ENCODE measurements around the gene MACROH2A1. TPM values are rescaled to one million over a fixed set of nuclear protein-coding genes. Genes with fewer than 3 reads are reported as not detected.

Gene MACROH2A1
- polyA plus RNA-seq, 1 donor = 99.7 TPM

- no peak for DNase-seq
Measured at GRCh38 chr5:135435467-135436330, 36.7 kb upstream of the MACROH2A1 start.

GRCh38 chr5:135434591-135435466, 35.8 kb upstream of the MACROH2A1 start:
- DNase-seq = no peak

- DNase-seq = no peak
Measured at GRCh38 chr5:135433681-135434426, 34.8 kb upstream of the MACROH2A1 start.

- no peak for DNase-seq
Measured at GRCh38 chr5:135432113-135432512, 33.1 kb upstream of the MACROH2A1 start.

- no peak for DNase-seq
Measured at GRCh38 chr5:135430135-135430437, 31.1 kb upstream of the MACROH2A1 start.

GRCh38 chr5:135429301-135430134, 30.5 kb upstream of the MACROH2A1 start:
- no peak for DNase-seq

GRCh38 chr5:135428586-135428985, 29.6 kb upstream of the MACROH2A1 start:
- no peak for DNase-seq

- no peak for DNase-seq
Measured at GRCh38 chr5:135426102-135427082, 27.4 kb upstream of the MACROH2A1 start.

- no peak for DNase-seq
Measured at GRCh38 chr5:135425641-135426040, 26.6 kb upstream of the MACROH2A1 start.

GRCh38 chr5:135423846-135424168, 24.8 kb upstream of the MACROH2A1 start:
- no peak for DNase-seq

- no peak for DNase-seq
Measured at GRCh38 chr5:135423146-135423845, 24.3 kb upstream of the MACROH2A1 start.

- no peak for DNase-seq
Measured at GRCh38 chr5:135422419-135422818, 23.4 kb upstream of the MACROH2A1 start.

- DNase-seq = no peak
Measured at GRCh38 chr5:135417083-135417482, 18.1 kb upstream of the MACROH2A1 start.

GRCh38 chr5:135405082-135405481, 6.1 kb upstream of the MACROH2A1 start:
- DNase-seq = no peak

GRCh38 chr5:135402031-135402430, 3.0 kb upstream of the MACROH2A1 start:
- DNase-seq = no peak

GRCh38 chr5:135400866-135401265, 1.8 kb upstream of the MACROH2A1 start:
- DNase-seq = no peak

- DNase-seq = no peak
Measured at GRCh38 chr5:135399794-135400542, 937 bp upstream of the MACROH2A1 start.

- DNase-seq = no peak
Measured at GRCh38 chr5:135398160-135398854, 724 bp downstream of the MACROH2A1 start.

GRCh38 chr5:135397084-135397483, 1.9 kb downstream of the MACROH2A1 start:
- no peak for DNase-seq
